ENCODE measurements around the gene GPT2. TPM values are rescaled to one million over a fixed set of nuclear protein-coding genes. Genes with fewer than 3 reads are reported as not detected.

The GPT2 gene
- total RNA-seq, 1 donor from 2014 or later, result 46.1 TPM

- Mint-ChIP-seq H3K27ac (ENCODE audit: unreplicated experiment) (no peak overlapping the region), H3K4me1 (peaks cover 13% of the 10 kb centered on the region), H3K27me3 (ENCODE audit: low read depth) (no peaks in the 10 kb centered on the region), H3K4me3 (no peak overlapping the region), H3K36me3 (ENCODE audit: low read depth) (peaks cover 4% of the 10 kb centered on the region), H3K9me3 (no peaks in the 10 kb centered on the region)
- TF ChIP-seq, protein P1, sequence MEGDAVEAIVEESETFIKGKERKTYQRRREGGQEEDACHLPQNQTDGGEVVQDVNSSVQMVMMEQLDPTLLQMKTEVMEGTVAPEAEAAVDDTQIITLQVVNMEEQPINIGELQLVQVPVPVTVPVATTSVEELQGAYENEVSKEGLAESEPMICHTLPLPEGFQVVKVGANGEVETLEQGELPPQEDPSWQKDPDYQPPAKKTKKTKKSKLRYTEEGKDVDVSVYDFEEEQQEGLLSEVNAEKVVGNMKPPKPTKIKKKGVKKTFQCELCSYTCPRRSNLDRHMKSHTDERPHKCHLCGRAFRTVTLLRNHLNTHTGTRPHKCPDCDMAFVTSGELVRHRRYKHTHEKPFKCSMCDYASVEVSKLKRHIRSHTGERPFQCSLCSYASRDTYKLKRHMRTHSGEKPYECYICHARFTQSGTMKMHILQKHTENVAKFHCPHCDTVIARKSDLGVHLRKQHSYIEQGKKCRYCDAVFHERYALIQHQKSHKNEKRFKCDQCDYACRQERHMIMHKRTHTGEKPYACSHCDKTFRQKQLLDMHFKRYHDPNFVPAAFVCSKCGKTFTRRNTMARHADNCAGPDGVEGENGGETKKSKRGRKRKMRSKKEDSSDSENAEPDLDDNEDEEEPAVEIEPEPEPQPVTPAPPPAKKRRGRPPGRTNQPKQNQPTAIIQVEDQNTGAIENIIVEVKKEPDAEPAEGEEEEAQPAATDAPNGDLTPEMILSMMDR (conservative IDR thresholded peaks at IDR 0.05), result no peak
- DNase-seq (ENCODE audit: low read depth, low spot score), result no peak
Measured at GRCh38 chr16:46900455-46901235, 16.5 kb downstream of the GPT2 start.

- Mint-ChIP-seq H3K36me3 (ENCODE audit: low read depth) (peaks cover 5% of the 10 kb centered on the region), H3K4me3 (no peak overlapping the region), H3K27me3 (ENCODE audit: low read depth) (no peaks in the 10 kb centered on the region), H3K9me3 (no peaks in the 10 kb centered on the region), H3K4me1 (peaks cover 2% of the 10 kb centered on the region), H3K27ac (ENCODE audit: unreplicated experiment) (peak overlapping the region; percentile 35)
- DNase-seq (ENCODE audit: low read depth, low spot score), result no peak
- TF ChIP-seq, protein P1 (conservative IDR thresholded peaks at IDR 0.05), result no peak
Measured at GRCh38 chr16:46901709-46902108, 17.5 kb downstream of the GPT2 start.

- DNase-seq (ENCODE audit: low read depth, low spot score), result no peak
- TF ChIP-seq, protein P1 (conservative IDR thresholded peaks at IDR 0.05), result no peak
- Mint-ChIP-seq H3K27me3 (ENCODE audit: low read depth) (no peaks in the 10 kb centered on the region), H3K4me3 (no peak overlapping the region), H3K4me1 (peaks cover under 1% of the 10 kb centered on the region), H3K9me3 (no peaks in the 10 kb centered on the region), H3K36me3 (ENCODE audit: low read depth) (peaks cover 5% of the 10 kb centered on the region), H3K27ac (ENCODE audit: unreplicated experiment) (no peak overlapping the region)
Measured at GRCh38 chr16:46903255-46903905, 19.2 kb downstream of the GPT2 start.

DNA sequence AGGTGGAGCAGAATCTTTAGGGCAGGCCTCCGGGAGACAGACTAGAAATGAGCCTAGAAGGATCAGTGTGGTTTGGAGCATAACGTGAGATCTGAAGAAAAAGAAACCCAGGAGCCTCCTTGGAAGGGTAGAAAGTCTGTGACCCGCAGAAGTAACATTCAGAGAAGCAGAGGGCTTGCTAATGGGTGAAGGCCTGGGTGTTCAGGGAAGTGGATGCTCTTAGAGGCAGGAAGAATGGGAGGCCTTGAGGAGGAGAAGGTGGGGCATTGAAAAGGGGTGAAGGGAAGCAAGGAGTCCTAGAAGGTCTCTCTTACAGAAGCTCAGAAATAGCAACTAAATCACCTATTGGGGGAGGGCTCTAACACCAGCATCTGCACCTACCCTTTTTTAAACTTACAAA, 20.3 kb downstream of the GPT2 start:
- H3K27ac Mint-ChIP-seq (ENCODE audit: unreplicated experiment), result no peak overlapping the region

DNA sequence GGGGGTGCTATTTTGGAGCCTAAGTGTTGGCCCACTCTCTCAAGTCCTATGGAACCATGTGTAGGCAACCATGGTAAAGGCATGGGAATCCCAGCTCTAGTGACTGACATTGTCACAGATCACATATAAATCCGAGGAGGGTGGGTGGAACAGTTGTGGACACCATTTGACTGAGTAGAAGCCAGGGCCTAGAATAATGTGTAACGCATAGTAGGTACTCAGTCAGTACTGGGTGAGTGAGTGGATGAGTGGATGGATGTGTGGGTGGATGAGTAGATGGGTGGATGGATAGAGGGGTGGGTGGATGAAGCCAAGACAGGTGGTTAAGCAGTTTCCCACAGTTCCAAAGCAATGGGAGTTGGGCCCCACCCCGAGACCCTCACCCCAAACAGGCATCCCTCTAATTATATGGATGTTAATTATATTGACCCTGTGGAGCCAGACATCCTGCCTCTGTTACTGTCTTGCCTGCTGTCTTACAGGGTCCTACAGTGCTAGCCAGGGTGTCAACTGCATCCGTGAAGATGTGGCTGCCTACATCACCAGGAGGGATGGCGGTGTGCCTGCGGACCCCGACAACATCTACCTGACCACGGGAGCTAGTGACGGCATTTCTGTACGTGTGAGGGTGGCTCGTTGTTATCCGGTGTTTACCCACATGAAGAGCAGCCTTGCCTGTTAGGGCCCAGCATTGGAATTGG, 22.3 kb downstream of the GPT2 start:
- no peak for DNase-seq (ENCODE audit: low read depth, low spot score)
- no peak overlapping the region for H3K27ac Mint-ChIP-seq (ENCODE audit: unreplicated experiment)

More for the DNA sequence above, 20.3 kb downstream of the GPT2 start:
- no peaks in the 10 kb centered on the region for H3K27me3 Mint-ChIP-seq (ENCODE audit: low read depth)
- no peak overlapping the region for H3K4me3 Mint-ChIP-seq
- no peaks in the 10 kb centered on the region for H3K9me3 Mint-ChIP-seq
- TF ChIP-seq, protein P1 (conservative IDR thresholded peaks at IDR 0.05), result no peak
- no peak for DNase-seq (ENCODE audit: low read depth, low spot score)
- H3K36me3 Mint-ChIP-seq (ENCODE audit: low read depth), result peaks cover 5% of the 10 kb centered on the region
- peaks cover 7% of the 10 kb centered on the region for H3K4me1 Mint-ChIP-seq

More for the DNA sequence above, 22.3 kb downstream of the GPT2 start:
- Mint-ChIP-seq H3K4me3 (no peak overlapping the region), H3K9me3 (no peaks in the 10 kb centered on the region), H3K36me3 (ENCODE audit: low read depth) (peaks cover 11% of the 10 kb centered on the region), H3K4me1 (peaks cover 7% of the 10 kb centered on the region), H3K27me3 (ENCODE audit: low read depth) (no peaks in the 10 kb centered on the region)
- TF ChIP-seq, protein P1 (conservative IDR thresholded peaks at IDR 0.05), result no peak

Measured in neural crest cell (in vitro differentiated cells).